Nephron progenitor cell (in vitro differentiated cells): ENCODE data around the gene CDON.

Experiments
- DNase-seq: peaks from one replicate; pipeline ENCODE4 v3.0.0; 2021
- H3K27ac Mint-ChIP-seq: 2 replicates; pipeline ENCODE4 v1.8.0; 2021; ENCODE audit warnings: mild to moderate bottlenecking, moderate library complexity, mixed read lengths
- H3K27me3 Mint-ChIP-seq: 2 replicates; pipeline ENCODE4 v1.8.0; 2021; ENCODE audit warnings: mild to moderate bottlenecking, low read depth, mixed read lengths; ENCODE audit not compliant: poor library complexity
- H3K36me3 Mint-ChIP-seq: 2 replicates; pipeline ENCODE4 v1.8.0; 2021; ENCODE audit warnings: low read depth, mixed read lengths
- H3K4me1 Mint-ChIP-seq: 2 replicates; pipeline ENCODE4 v1.8.0; 2021; ENCODE audit warnings: mixed read lengths
- H3K4me3 Mint-ChIP-seq: 2 replicates; pipeline ENCODE4 v1.8.0; 2021; ENCODE audit warnings: mild to moderate bottlenecking, moderate library complexity, mixed read lengths
- H3K9me3 Mint-ChIP-seq: 2 replicates; pipeline ENCODE4 v1.8.0; 2021; ENCODE audit warnings: mild to moderate bottlenecking, moderate library complexity, mixed read lengths
- CTCF ChIP-seq: fragments of 200-600 bp; sonication (generic); IDR thresholded peaks from 2 replicates; pipeline ENCODE4 v1.5.0; 2021; ENCODE audit warnings: antibody characterized with exemption

The CDON gene

GRCh38 chr11:126086248-126086647, 23.6 kb upstream of the CDON start:
- TF ChIP-seq CTCF, result no peak
- Mint-ChIP-seq H3K27ac (no peak overlapping the region), H3K4me1 (peaks cover 83% of the 10 kb centered on the region), H3K36me3 (no peaks in the 10 kb centered on the region), H3K9me3 (no peaks in the 10 kb centered on the region), H3K4me3 (no peak overlapping the region), H3K27me3 (peaks cover 12% of the 10 kb centered on the region)
- DNase-seq, result no peak

- no peak overlapping the region for H3K4me3 Mint-ChIP-seq
- no peaks in the 10 kb centered on the region for H3K9me3 Mint-ChIP-seq
- H3K4me1 Mint-ChIP-seq, result peaks cover 89% of the 10 kb centered on the region
- no peak overlapping the region for H3K27ac Mint-ChIP-seq
- no peak for DNase-seq
- no peak for TF ChIP-seq CTCF
- no peaks in the 10 kb centered on the region for H3K36me3 Mint-ChIP-seq
- H3K27me3 Mint-ChIP-seq, result peaks cover 12% of the 10 kb centered on the region
These were observed 21.9 kb upstream of the CDON start for GRCh38 chr11:126084608-126084912.

GRCh38 chr11:126083829-126084607, 21.4 kb upstream of the CDON start:
- H3K27ac Mint-ChIP-seq, result no peak overlapping the region
- H3K4me1 Mint-ChIP-seq, result peaks cover 89% of the 10 kb centered on the region
- no peaks in the 10 kb centered on the region for H3K9me3 Mint-ChIP-seq
- no peak overlapping the region for H3K4me3 Mint-ChIP-seq
- no peak for TF ChIP-seq CTCF
- no peaks in the 10 kb centered on the region for H3K36me3 Mint-ChIP-seq
- H3K27me3 Mint-ChIP-seq, result peaks cover 12% of the 10 kb centered on the region
- DNase-seq, result no peak

- H3K4me3 Mint-ChIP-seq, result no peak overlapping the region
- TF ChIP-seq CTCF, result no peak
- peak overlapping the region; percentile 31 for H3K27ac Mint-ChIP-seq
- H3K9me3 Mint-ChIP-seq, result no peaks in the 10 kb centered on the region
- no peak for DNase-seq
- H3K27me3 Mint-ChIP-seq, result peaks cover 8% of the 10 kb centered on the region
- no peaks in the 10 kb centered on the region for H3K36me3 Mint-ChIP-seq
- H3K4me1 Mint-ChIP-seq, result peaks cover 79% of the 10 kb centered on the region
These were observed 19.8 kb upstream of the CDON start for GRCh38 chr11:126082251-126083109.

GRCh38 chr11:126081915-126082250, 19.2 kb upstream of the CDON start:
- Mint-ChIP-seq H3K9me3 (no peaks in the 10 kb centered on the region), H3K36me3 (no peaks in the 10 kb centered on the region), H3K4me3 (no peak overlapping the region), H3K27me3 (peaks cover 8% of the 10 kb centered on the region), H3K4me1 (peaks cover 75% of the 10 kb centered on the region), H3K27ac (no peak overlapping the region)
- TF ChIP-seq CTCF, result no peak
- DNase-seq, result no peak
